GM23248 (cell line): ENCODE results near the gene STARD10. TPM values are rescaled to one million over a fixed set of nuclear protein-coding genes. Genes with fewer than 3 reads are reported as not detected.

ENCODE experiments used
- DNase-seq: peaks from one replicate; pipeline ENCODE4 v3.0.0-alpha.2; 2015
- H2AFZ ChIP-seq: fragments of 200-600 bp; sonication (generic); 2 replicates; pipeline ENCODE4 v1.6.1; 2016; ENCODE audit warnings: antibody characterized with exemption
- H3F3A ChIP-seq: fragments of 200-600 bp; sonication (generic); 2 replicates; pipeline ENCODE4 v1.6.1; 2016; ENCODE audit warnings: mild to moderate bottlenecking, antibody characterized with exemption, mixed run types; ENCODE audit not compliant: insufficient read depth
- H3K27ac ChIP-seq: fragments of 200-600 bp; sonication (generic); 2 replicates; pipeline ENCODE4 v1.5.1; 2016; ENCODE audit warnings: mild to moderate bottlenecking
- H3K27me3 ChIP-seq: fragments of 200-600 bp; sonication (generic); replicated peaks from 2 replicates; pipeline ENCODE4 v1.6.1; 2016; ENCODE audit warnings: mild to moderate bottlenecking; ENCODE audit not compliant: insufficient read depth
- H3K36me3 ChIP-seq: fragments of 200-600 bp; sonication (generic); 2 replicates; pipeline ENCODE4 v1.6.1; 2016; ENCODE audit warnings: low read depth, mild to moderate bottlenecking
- H3K4me1 ChIP-seq: fragments of 200-600 bp; sonication (generic); 2 replicates; pipeline ENCODE4 v1.6.1; 2016; ENCODE audit warnings: mild to moderate bottlenecking; ENCODE audit not compliant: insufficient read depth
- H3K4me2 ChIP-seq: fragments of 200-600 bp; sonication (generic); one replicate; pipeline ENCODE4 v1.6.1; 2016; ENCODE audit warnings: mild to moderate bottlenecking; ENCODE audit not compliant: unreplicated experiment
- H3K4me3 ChIP-seq: fragments of 200-600 bp; sonication (generic); 2 replicates; pipeline ENCODE4 v1.5.1; 2016; ENCODE audit warnings: mild to moderate bottlenecking
- H3K79me2 ChIP-seq: fragments of 200-600 bp; sonication (generic); 2 replicates; pipeline ENCODE4 v1.6.1; 2016; ENCODE audit warnings: mild to moderate bottlenecking; ENCODE audit not compliant: insufficient read depth
- H3K9ac ChIP-seq: fragments of 200-600 bp; sonication (generic); 2 replicates; pipeline ENCODE4 v1.6.1; 2016; ENCODE audit warnings: mild to moderate bottlenecking
- H3K9me2 ChIP-seq: fragments of 200-600 bp; sonication (generic); 2 replicates; pipeline ENCODE4 v1.6.1; 2016; ENCODE audit warnings: mixed run types, mild to moderate bottlenecking, moderate library complexity; ENCODE audit not compliant: insufficient read depth
- H3K9me3 ChIP-seq: fragments of 200-600 bp; sonication (generic); one replicate; pipeline ENCODE4 v1.6.1; 2017; ENCODE audit warnings: low read depth
- H4K20me1 ChIP-seq: fragments of 200-600 bp; sonication (generic); 2 replicates; pipeline ENCODE4 v1.6.0; 2016; ENCODE audit not compliant: insufficient read depth
- EZH2 ChIP-seq: fragments of 200-600 bp; sonication (generic); IDR thresholded peaks from 2 replicates; pipeline ENCODE4 v1.6.1; 2018; ENCODE audit warnings: antibody characterized with exemption, mild to moderate bottlenecking; ENCODE audit not compliant: insufficient read depth, poor library complexity, severe bottlenecking
- EZH2phosphoT487 ChIP-seq: fragments of 200-600 bp; sonication (generic); IDR thresholded peaks from 2 replicates; pipeline ENCODE4 v1.6.1; 2018; ENCODE audit warnings: antibody characterized with exemption, moderate library complexity, mild to moderate bottlenecking, low read depth; ENCODE audit not compliant: insufficient read depth
- WGBS, 2 experiments: methylation state at CpG; one replicate each; pipeline ENCODE4 v1.1.6; 2015 to 2017; ENCODE audit warnings: low lambda C conversion rate in 2 of 2, low coverage in 1 of 2; ENCODE audit errors: missing lambda C conversion rate in 2 of 2; 5-methylcytosine and 5-hydroxymethylcytosine counted together
- in situ Hi-C: fragments of 300-500 bp; cut with MboI; formaldehyde crosslinking; loops from 2 replicates; pipeline ENCODE4 v1.15.0; 2020
- polyA plus RNA-seq: library from polyadenylated mRNA; unstranded; fragments of >200 nt; fragmentation: Nextera tagmentation; extraction: Ambion mirVana; gene quantifications from 2 replicates; pipeline ENCODE4 v1.2.1, GENCODE V29; 2016
- total RNA-seq: library from RNA; depleted of rRNA; stranded (reverse); fragments of >200 nt; shearing (Covaris generic); gene quantifications from 2 replicates; pipeline ENCODE4 v1.2.3, GENCODE V29; 2014

Gene STARD10
- total and polyA plus RNA-seq, 2 experiments from 2014 or later = 6.6 to 14.7 TPM

DNA sequence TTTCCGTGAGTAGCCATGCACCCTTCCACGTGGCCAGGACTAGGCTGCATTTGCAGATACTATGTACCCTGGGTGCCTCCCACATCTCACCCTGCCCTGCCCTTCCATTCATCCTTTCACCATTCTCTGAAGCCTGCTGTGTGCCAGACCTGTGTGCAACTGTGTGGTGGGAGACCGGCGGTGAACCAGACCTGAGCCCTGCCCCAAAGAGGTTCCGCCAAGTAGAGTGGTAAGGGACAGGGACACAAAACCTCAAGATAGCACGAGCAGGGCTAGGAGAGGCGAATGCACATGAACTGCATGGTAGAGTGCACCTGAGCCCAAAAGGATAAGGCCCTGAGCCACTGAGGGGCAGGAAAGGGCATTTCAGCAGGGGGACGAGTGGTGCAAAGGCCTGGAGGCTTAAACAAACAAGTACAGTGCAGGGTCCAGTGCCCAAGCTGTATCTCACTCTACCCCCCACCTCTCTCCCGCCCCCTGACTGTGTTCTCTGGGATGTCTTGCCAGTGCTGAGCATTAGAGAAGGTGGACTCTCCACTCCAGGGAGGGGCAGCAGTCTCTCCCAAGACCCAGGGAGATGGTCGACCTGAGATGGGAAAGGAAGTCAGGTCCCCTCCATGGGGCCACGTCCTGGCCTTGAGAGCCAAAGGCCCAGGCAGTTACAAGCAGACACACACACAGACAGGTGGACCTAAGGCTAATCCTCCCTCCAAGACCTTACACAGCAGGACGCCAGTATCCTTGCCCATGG is 27.5 kb downstream of the STARD10 start:
- Histone ChIP-seq H3K36me3 (no peaks in the 10 kb centered on the region), H3K27ac (no peak overlapping the region), H3K9me3 (no peaks in the 10 kb centered on the region), H3K27me3 (no peaks in the 10 kb centered on the region), H3F3A (no peaks in the 10 kb centered on the region), H2AFZ (no peak overlapping the region), H4K20me1 (no peaks in the 10 kb centered on the region), H3K79me2 (no peaks in the 10 kb centered on the region), H3K9me2 (no peaks in the 10 kb centered on the region), H3K4me3 (no peak overlapping the region), H3K9ac (no peak overlapping the region), H3K4me2 (no peak overlapping the region), H3K4me1 (no peaks in the 10 kb centered on the region)
- TF ChIP-seq EZH2 = no peak
- TF ChIP-seq EZH2phosphoT487 = no peak
- WGBS, 2 experiments = 74 to 80% methylated on average over 12 of the region's 12 CpGs
- DNase-seq = no peak
- in situ Hi-C loops = no loop called here

DNA sequence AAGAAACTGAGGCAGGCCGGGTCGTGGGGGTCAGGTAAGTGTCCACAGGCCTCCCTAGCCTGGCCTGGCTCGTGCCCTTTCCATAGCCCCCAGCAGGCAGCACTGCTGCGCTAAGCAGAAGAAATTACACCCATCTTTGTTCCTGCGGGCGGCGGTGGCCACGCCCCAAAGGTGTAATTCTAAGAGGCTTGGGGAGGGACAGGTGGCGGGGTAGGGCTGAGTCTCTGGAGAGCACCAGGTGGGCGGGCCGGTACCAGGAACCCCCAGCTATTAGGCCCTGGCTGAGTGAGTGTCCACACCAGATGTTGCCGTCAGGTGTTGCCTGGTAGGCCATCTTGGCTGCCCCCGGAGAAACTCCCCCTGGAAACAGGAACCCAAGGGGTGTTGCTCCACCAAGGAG is 29.3 kb downstream of the STARD10 start:
- H3K27me3 ChIP-seq = no peaks in the 10 kb centered on the region
- H3K9ac ChIP-seq = no peak overlapping the region

DNA sequence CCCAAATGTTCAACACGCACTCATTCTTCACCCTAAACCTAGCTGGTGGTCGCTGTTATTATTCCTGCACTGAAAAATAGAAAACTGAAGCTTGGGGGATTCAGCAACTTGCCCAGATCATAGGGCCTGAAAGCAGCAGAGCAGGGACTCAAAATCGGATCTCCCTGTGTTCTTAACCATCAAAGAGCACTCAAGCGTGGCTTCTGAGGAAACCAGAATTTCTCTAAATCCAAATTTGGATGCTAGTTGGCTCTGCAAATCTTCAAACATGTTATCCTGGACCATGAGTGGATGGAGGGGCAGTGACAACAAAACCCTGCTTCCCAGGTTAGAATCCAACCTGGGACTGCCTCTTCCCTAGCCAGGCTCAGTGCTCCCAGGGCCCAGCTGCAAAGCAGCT is 30.0 kb downstream of the STARD10 start:
- no peak overlapping the region for H3K9ac ChIP-seq
- no peak for DNase-seq
- H3F3A ChIP-seq = no peaks in the 10 kb centered on the region; the same call in 1 of the 2 replicates
- no peaks in the 10 kb centered on the region for H3K4me1 ChIP-seq
- no peaks in the 10 kb centered on the region for H3K9me3 ChIP-seq
- H3K4me3 ChIP-seq = no peak overlapping the region
- in situ Hi-C loops = no loop called here
- no peaks in the 10 kb centered on the region for H3K79me2 ChIP-seq
- H3K9me2 ChIP-seq = no peaks in the 10 kb centered on the region
- 90 to 94% methylated on average over 4 of the region's 4 CpGs for WGBS, 2 experiments
- TF ChIP-seq EZH2phosphoT487 (no peak), EZH2 (no peak)
- no peak overlapping the region for H3K27ac ChIP-seq
- no peaks in the 10 kb centered on the region for H3K27me3 ChIP-seq
- no peaks in the 10 kb centered on the region for H3K36me3 ChIP-seq
- H2AFZ ChIP-seq = no peak overlapping the region
- H4K20me1 ChIP-seq = no peaks in the 10 kb centered on the region
- no peak overlapping the region for H3K4me2 ChIP-seq

More for the DNA sequence above, 29.3 kb downstream of the STARD10 start:
- WGBS, 2 experiments = 70 to 82% methylated on average over 13 of the region's 13 CpGs
- in situ Hi-C loops = no loop called here
- Histone ChIP-seq H2AFZ (no peak overlapping the region), H4K20me1 (no peaks in the 10 kb centered on the region), H3K4me2 (no peak overlapping the region), H3K4me1 (no peaks in the 10 kb centered on the region), H3K36me3 (no peaks in the 10 kb centered on the region), H3F3A (no peaks in the 10 kb centered on the region; the same call in 1 of the 2 replicates), H3K4me3 (no peak overlapping the region), H3K27ac (no peak overlapping the region), H3K9me3 (no peaks in the 10 kb centered on the region), H3K9me2 (no peaks in the 10 kb centered on the region), H3K79me2 (no peaks in the 10 kb centered on the region)
- DNase-seq = no peak
- TF ChIP-seq EZH2 (no peak), EZH2phosphoT487 (no peak)

DNA sequence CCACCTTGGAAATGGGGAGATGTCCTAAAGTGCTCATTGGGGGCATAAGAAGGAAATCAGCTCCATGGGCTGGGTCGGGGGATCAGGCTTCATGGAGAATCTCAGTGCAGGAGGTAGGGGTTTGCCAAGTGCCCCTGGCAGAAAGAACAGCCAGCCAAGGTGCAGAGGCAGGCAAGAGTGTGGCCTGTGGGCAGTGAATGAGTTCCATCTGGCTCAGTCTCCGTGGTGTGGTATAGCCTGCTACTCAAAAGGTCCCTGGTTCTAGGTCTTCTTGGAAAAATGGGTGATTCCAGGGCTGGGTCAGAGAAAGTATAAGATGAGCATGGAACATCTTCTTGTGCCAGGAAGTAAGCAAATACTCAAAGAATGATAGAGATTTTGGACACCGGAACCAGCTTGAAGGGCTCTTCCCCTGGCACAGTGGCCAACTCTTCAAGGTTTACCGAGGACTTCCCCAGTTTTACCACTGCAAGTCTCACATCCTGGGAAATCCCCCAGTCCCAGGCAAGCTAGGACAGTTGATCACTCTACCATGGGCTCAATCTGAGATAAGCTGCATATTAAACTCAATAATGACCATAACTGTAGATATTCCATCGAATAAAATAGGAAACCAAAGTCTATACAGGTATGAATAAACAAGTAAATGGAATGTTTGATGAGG is 31.1 kb downstream of the STARD10 start:
- no peaks in the 10 kb centered on the region; the same call in 1 of the 2 replicates for H3F3A ChIP-seq
- H3K9me3 ChIP-seq = no peaks in the 10 kb centered on the region
- in situ Hi-C loops = no loop called here
- H3K36me3 ChIP-seq = no peaks in the 10 kb centered on the region
- H3K4me1 ChIP-seq = no peaks in the 10 kb centered on the region
- WGBS, 2 experiments = 90 to 95% methylated on average over 5 of the region's 5 CpGs
- no peak overlapping the region for H3K9ac ChIP-seq
- no peaks in the 10 kb centered on the region for H3K79me2 ChIP-seq
- no peak overlapping the region for H2AFZ ChIP-seq
- no peak overlapping the region for H3K27ac ChIP-seq
- H3K27me3 ChIP-seq = no peaks in the 10 kb centered on the region
- H3K4me2 ChIP-seq = no peak overlapping the region
- no peak for DNase-seq
- no peak overlapping the region for H3K4me3 ChIP-seq
- no peaks in the 10 kb centered on the region for H3K9me2 ChIP-seq
- no peaks in the 10 kb centered on the region for H4K20me1 ChIP-seq
- TF ChIP-seq EZH2phosphoT487 (no peak), EZH2 (no peak)
